HG03025 (cell line): ENCODE results near the gene GLIS1.

Experiments used
- ATAC-seq: cut with Tn5 transposase; IDR thresholded peaks from one replicate; pipeline ENCODE4 v1.9.1; 2021; ENCODE audit warnings: mild to moderate bottlenecking, moderate library complexity; ENCODE audit not compliant: unreplicated experiment, low FRiP score

The GLIS1 gene

GRCh38 chr1:53721088-53721487 lies 17.9 kb downstream of the GLIS1 start:
- ATAC-seq: no peak

- no peak for ATAC-seq
Observed at GRCh38 chr1:53719469-53719868, 19.5 kb downstream of the GLIS1 start.

- ATAC-seq: no peak
Observed at GRCh38 chr1:53718443-53718842, 20.5 kb downstream of the GLIS1 start.

- ATAC-seq: no peak
Observed at GRCh38 chr1:53717025-53717804, 21.7 kb downstream of the GLIS1 start.

GRCh38 chr1:53716150-53716549 lies 22.8 kb downstream of the GLIS1 start:
- ATAC-seq: no peak

GRCh38 chr1:53715478-53715877 lies 23.5 kb downstream of the GLIS1 start:
- no peak for ATAC-seq

GRCh38 chr1:53712276-53712675 lies 26.7 kb downstream of the GLIS1 start:
- ATAC-seq: no peak

GRCh38 chr1:53710584-53710983 lies 28.4 kb downstream of the GLIS1 start:
- ATAC-seq: no peak

GRCh38 chr1:53708687-53709086 lies 30.3 kb downstream of the GLIS1 start:
- ATAC-seq: no peak

GRCh38 chr1:53706356-53706755 lies 32.6 kb downstream of the GLIS1 start:
- no peak for ATAC-seq

GRCh38 chr1:53705446-53706096 lies 33.4 kb downstream of the GLIS1 start:
- no peak for ATAC-seq

GRCh38 chr1:53704804-53705445 lies 34.0 kb downstream of the GLIS1 start:
- no peak for ATAC-seq

- no peak for ATAC-seq
Observed at GRCh38 chr1:53704304-53704703, 34.7 kb downstream of the GLIS1 start.

- ATAC-seq: no peak
Observed at GRCh38 chr1:53703174-53703573, 35.8 kb downstream of the GLIS1 start.

GRCh38 chr1:53702341-53702740 lies 36.6 kb downstream of the GLIS1 start:
- ATAC-seq: no peak

- ATAC-seq: no peak
Observed at GRCh38 chr1:53700776-53701175, 38.2 kb downstream of the GLIS1 start.

- ATAC-seq: no peak
Observed at GRCh38 chr1:53699981-53700380, 39.0 kb downstream of the GLIS1 start.

- ATAC-seq: no peak
Observed at GRCh38 chr1:53698384-53698980, 40.5 kb downstream of the GLIS1 start.

GRCh38 chr1:53697721-53698383 lies 41.1 kb downstream of the GLIS1 start:
- no peak for ATAC-seq

- ATAC-seq: no peak
Observed at GRCh38 chr1:53696990-53697389, 42.0 kb downstream of the GLIS1 start.

- no peak for ATAC-seq
Observed at GRCh38 chr1:53696571-53696970, 42.4 kb downstream of the GLIS1 start.
